GM19099 (cell line): ENCODE data around the gene OLIG2.

Experiments
- POLR2A ChIP-seq: IDR thresholded peaks from 3 replicates; pipeline ENCODE4 v1.6.1; 2011; ENCODE audit warnings: low read depth; ENCODE audit not compliant: insufficient read length; ENCODE audit errors: extremely low read depth

OLIG2 gene

DNA sequence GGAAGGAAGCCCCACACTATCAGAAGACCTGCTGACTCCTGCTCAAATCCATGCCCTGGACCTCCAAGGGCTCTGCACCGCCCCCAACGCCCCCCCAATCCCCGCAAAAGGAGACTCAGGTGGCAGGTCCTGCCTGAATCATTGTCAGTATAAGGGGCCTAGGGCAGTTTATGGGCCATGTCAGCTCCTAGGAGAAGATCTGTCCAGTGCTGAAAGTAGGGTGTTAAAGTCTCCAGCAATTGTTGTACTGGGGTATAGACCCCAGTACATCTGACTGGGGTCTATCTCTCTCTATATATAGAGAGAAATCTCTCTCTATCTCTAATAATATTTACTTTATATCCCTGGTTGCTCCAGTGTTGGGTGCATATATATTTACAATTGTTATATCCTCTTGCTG, 12.1 kb upstream of the OLIG2 start:
- no peak for TF ChIP-seq POLR2A

DNA sequence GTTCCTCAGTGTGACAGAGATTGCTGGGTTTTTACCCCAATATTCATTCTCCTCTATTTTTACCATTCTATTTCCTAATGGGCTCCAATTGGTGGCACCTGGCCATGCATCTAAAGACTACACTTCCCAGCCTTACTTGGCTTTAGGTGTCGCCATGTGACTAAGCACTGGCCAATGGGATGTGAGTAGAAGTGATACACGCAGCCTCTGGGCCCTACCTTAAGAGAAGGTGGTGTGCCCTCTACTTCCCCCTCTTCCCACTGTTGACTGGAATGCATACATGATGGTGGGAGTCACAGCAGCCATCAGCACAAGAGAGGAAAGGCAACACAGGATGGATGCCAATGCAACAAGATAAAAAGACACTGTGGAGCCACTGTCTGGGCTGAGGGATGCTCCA, 11.4 kb upstream of the OLIG2 start:
- TF ChIP-seq POLR2A: no peak

DNA sequence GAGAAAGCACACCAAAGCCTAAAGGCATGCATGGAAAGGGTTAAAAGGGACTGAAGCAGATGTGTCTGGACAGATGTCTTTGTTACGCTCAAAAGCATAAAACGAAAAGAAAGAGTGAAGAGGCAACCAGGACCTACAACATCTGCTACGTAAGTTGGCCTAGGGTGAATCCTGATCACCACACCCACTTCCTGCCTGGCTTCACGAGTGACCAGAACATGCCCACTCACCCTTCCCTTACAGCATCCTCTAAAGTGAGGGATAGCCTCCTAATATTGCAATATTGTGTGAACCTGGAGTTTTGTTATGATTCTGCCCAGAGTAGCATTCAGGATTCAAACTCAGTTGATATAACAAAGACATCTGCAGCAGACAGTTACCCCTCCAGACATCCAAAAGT, 10.6 kb upstream of the OLIG2 start:
- TF ChIP-seq POLR2A: no peak

DNA sequence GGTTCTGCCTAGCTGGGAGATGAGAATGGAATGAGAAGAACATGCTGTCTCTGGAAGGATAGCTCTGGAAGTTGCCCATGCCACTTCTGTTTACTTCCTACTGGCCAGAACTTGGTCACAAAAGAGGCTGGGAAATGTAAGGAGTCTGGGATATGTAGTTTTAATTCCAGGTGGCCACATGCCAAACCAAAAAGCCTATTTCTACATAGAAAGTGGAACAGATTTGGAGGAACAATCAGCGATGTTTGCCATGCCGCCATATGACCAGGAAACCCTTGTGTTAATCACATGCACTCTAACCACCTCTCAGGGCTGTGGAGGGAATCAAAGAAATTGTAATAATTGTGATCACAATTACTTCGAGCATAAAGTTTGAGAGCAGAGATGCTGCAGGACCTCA, 10.0 kb upstream of the OLIG2 start:
- no peak for TF ChIP-seq POLR2A

DNA sequence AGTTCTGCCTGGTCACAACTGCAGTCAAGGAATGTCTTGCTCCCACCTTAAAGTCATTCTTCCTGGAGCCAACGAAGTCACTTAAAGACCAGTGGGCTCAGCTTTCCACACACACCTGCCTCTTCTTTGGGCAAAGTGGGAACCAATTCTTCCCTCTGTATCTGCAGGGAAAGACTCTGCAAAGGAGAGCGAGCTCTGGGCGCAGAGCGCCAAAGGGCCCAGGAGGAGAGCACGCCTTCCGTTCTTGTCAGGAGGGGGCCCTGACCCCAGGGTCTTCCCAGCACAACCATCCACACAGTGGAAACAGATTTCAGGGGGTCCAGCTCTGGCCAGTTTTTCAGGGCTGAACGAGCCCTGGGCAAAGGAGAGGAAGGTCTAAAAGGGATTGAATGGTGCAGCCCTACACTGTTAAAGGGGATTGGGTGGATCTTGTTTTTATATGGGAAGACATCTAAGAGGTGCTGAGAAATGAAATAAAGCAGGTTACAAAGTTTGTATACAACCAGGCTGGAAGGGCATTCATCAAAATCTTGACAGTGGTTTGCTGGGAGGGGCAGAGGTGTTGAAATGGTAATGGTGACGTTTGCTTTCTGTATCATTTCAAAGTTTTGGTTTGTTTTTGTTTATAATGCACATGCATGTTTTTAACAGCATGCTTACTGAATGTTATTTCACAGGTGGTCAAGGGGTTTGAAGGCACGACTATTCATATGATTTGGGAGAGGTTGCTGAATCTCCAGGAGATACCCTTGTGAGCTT, 6.8 kb upstream of the OLIG2 start:
- TF ChIP-seq POLR2A: no peak

DNA sequence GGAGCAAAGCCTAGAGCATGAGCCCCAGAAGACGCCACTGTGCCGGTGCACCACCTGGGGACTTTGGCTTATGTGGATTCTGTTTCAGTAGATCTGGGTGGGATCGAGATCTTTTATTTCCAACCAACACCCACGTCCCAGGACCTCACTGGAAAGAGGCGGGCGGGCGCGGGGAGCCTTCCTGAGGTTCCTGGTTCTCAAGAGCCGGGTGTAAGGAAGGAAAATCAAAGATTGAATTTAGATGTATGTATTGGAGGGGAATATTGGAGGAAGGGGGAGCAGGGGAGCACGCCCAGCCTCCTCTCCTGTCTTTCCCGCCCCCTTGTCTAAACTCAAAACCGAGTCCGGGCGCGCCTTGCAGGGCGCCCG, 6.2 kb upstream of the OLIG2 start:
- no peak for TF ChIP-seq POLR2A

DNA sequence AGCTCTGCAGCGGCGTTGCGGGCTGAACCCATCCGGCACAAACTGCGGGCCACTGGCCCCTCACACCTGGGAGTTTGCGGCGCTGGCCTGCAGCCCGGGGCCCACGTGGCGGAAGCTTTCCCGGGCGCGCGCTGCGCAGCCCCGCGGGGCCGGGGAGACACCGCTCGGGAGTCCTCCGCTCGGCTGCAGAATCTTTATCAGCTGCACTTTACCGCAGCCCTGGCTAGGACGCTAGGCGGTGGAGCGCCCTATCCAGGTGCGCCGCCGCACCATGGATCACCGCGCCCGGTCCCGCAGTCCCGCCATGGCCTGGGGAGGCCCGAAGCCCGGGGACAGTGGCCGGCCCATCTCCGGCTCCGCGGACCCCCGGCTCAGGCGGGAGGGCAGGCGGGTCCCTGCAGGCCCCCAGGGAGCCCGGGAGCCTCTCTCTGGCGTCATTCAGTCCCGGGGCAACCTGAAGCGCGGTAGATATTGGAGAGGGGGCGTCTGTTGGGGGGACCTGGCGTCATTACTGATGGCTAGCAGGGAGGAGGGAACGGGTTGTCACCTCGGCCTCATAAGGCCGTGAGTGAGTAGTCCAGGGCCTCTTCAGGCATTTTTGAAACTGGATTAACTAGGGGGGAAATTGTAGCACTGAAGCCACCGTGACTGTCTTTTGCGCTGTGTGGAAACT, 5.7 kb upstream of the OLIG2 start:
- no peak for TF ChIP-seq POLR2A

DNA sequence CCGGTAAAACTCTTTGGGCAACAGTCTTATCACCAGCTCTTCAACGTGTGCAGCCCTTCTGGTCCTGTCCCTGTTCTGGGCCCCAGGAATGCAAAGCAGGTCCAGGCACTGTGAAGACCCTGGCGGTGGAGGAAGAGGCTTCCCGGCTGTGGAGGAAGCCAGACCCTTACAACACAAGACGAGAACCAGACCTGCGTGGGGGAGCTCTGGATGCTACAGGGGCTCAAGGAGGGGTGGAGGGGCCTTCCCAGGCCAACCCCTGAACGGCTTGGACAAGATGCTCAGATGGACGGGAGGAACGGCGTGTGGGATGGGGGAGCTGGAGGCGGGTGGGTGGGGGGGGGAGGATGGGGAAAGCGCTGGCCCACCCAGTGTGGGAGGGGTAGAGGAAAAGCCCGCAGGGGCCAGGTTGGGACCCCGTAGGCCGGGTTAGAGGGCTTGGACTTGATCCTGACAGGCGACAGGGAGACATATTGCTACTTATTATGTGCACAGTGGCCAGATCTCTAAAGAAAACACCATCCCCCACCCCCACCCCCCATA, 5.1 kb upstream of the OLIG2 start:
- TF ChIP-seq POLR2A: no peak

DNA sequence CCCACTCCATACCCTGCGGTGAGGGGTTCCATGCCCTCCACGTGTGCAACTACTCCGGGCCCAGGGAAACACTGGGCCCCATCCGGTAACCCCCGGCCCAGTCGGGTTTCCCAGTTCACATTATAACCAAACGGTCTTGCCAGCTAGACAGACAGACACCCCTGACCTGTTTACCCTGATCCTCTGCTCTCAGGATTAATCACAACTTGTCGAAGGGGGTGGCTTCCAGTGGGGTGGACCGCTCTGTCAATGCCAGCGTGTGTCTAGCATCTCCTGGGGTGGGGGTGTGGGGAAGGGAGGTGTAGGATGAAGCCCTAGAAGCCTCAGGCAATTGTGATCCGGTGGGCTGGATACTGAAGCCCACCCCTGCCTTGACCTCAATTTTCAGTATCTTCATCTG, 4.6 kb upstream of the OLIG2 start:
- TF ChIP-seq POLR2A: no peak

DNA sequence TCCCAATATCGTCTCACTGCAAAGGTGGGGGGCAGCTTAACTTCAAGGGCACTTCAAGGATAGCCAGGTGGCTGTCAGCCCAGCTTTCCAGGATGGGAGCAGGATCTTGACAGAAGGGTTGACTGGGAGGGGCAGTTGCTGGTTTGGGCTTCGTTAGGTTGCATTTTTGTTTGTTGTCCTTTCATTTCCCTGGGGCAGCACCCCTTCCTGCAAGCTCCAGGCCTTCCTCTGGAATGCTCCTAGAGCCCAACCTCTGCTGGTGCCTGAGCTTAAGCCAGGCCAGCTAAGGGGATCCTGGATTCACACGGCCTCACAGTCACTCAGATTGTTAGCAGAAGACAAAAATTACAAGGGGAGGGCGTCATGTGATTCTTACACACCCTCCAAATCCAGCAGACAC, 4.1 kb upstream of the OLIG2 start:
- no peak for TF ChIP-seq POLR2A

DNA sequence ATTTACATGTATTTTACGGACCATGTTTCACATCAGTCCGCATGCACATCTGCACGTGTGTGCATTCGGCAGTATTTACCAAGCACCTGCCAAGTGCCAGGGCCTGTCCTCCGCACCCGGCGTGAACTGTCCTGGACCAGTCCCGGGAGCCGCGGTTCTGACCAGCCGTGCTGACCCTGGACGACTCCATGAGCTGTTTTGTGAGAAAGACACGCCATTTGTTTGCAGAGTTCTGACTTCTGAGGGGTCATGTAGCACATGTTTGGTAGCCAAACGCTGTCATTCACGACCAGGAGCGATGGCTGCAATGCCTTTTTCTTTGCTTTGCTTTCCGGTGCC, 3.3 kb upstream of the OLIG2 start:
- no peak for TF ChIP-seq POLR2A

DNA sequence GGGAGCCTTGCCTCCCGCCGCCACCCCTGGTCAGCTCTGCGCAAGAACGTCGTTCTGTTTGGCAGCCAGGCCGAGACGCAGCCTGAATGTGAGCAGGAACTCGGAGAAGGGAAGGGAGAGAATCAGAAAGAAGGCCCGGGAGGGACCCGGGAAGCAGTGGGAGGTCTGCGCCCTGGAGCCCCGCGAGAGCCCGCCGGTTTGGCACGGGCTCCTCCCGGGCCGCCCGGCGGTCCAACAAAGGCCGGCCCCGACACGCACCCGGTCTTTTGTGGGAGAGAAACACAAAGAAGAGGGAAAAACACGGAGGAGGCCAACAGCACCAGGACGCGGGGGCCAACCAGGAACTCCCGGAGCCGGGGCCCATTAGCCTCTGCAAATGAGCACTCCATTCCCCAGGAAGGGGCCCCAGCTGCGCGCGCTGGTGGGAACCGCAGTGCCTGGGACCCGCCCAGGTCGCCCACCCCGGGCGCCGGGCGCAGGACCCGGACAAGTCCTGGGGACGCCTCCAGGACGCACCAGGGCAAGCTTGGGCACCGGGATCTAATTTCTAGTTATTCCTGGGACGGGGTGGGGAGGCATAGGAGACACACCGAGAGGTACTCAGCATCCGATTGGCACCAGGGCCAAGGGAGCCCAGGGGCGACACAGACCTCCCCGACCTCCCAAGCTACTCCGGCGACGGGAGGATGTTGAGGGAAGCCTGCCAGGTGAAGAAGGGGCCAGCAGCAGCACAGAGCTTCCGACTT, 2.7 kb upstream of the OLIG2 start:
- no peak for TF ChIP-seq POLR2A

DNA sequence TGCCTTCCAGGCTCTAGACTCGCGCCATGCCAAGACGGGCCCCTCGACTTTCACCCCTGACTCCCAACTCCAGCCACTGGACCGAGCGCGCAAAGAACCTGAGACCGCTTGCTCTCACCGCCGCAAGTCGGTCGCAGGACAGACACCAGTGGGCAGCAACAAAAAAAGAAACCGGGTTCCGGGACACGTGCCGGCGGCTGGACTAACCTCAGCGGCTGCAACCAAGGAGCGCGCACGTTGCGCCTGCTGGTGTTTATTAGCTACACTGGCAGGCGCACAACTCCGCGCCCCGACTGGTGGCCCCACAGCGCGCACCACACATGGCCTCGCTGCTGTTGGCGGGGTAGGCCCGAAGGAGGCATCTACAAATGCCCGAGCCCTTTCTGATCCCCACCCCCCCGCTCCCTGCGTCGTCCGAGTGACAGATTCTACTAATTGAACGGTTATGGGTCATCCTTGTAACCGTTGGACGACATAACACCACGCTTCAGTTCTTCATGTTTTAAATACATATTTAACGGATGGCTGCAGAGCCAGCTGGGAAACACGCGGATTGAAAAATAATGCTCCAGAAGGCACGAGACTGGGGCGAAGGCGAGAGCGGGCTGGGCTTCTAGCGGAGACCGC, 2.0 kb upstream of the OLIG2 start:
- TF ChIP-seq POLR2A: no peak

DNA sequence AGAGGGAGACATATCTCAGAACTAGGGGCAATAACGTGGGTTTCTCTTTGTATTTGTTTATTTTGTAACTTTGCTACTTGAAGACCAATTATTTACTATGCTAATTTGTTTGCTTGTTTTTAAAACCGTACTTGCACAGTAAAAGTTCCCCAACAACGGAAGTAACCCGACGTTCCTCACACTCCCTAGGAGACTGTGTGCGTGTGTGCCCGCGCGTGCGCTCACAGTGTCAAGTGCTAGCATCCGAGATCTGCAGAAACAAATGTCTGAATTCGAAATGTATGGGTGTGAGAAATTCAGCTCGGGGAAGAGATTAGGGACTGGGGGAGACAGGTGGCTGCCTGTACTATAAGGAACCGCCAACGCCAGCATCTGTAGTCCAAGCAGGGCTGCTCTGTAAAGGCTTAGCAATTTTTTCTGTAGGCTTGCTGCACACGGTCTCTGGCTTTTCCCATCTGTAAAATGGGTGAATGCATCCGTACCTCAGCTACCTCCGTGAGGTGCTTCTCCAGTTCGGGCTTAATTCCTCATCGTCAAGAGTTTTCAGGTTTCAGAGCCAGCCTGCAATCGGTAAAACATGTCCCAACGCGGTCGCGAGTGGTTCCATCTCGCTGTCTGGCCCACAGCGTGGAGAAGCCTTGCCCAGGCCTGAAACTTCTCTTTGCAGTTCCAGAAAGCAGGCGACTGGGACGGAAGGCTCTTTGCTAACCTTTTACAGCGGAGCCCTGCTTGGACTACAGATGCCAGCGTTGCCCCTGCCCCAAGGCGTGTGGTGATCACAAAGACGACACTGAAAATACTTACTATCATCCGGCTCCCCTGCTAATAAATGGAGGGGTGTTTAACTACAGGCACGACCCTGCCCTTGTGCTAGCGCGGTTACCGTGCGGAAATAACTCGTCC, 1.3 kb upstream of the OLIG2 start:
- TF ChIP-seq POLR2A: no peak
